Neutrophil (primary cell): ENCODE data around the gene TMEM74B.

Experiments
- H3K27ac ChIP-seq: fragments of 200-600 bp; sonication (generic); 2 replicates; pipeline ENCODE4 v1.5.1; 2016; ENCODE audit warnings: mild to moderate bottlenecking, moderate library complexity
- H3K27me3 ChIP-seq: fragments of 200-600 bp; sonication (generic); 2 replicates; pipeline ENCODE4 v1.6.0; 2016; ENCODE audit warnings: mild to moderate bottlenecking
- H3K36me3 ChIP-seq: fragments of 200-600 bp; sonication (generic); 2 replicates; pipeline ENCODE4 v1.5.1; 2017
- H3K4me1 ChIP-seq, 2 experiments: fragments of 200-600 bp in 1 of 2; sonication (generic) in 1 of 2; 1 replicate in 1 of 2; 2 replicates in 1 of 2; pipeline versions ENCODE4 v1.5.1 to v1.6.1; 2013 to 2016; ENCODE audit warnings: low read depth in 1 of 2, low read length in 1 of 2, mild to moderate bottlenecking in 1 of 2, moderate library complexity in 1 of 2; ENCODE audit not compliant: control insufficient read depth in 1 of 2, insufficient read depth in 1 of 2
- H3K4me3 ChIP-seq, 2 experiments: fragments of 200-600 bp in 1 of 2; sonication (generic) in 1 of 2; 1 replicate in 1 of 2; 2 replicates in 1 of 2; pipeline ENCODE4 v1.5.1; 2013 to 2016; ENCODE audit warnings: low read depth in 1 of 2, low read length in 1 of 2, mild to moderate bottlenecking in 1 of 2, moderate library complexity in 1 of 2
- H3K9me3 ChIP-seq: fragments of 200-600 bp; sonication (generic); 2 replicates; pipeline ENCODE4 v1.5.1; 2016
- TF ChIP-seq, protein P1 (sequence below): fragments of 200-600 bp; sonication (generic); IDR thresholded peaks from 2 replicates; pipeline ENCODE4 v1.5.1; 2016; ENCODE audit warnings: antibody characterized with exemption

The TMEM74B gene

DNA sequence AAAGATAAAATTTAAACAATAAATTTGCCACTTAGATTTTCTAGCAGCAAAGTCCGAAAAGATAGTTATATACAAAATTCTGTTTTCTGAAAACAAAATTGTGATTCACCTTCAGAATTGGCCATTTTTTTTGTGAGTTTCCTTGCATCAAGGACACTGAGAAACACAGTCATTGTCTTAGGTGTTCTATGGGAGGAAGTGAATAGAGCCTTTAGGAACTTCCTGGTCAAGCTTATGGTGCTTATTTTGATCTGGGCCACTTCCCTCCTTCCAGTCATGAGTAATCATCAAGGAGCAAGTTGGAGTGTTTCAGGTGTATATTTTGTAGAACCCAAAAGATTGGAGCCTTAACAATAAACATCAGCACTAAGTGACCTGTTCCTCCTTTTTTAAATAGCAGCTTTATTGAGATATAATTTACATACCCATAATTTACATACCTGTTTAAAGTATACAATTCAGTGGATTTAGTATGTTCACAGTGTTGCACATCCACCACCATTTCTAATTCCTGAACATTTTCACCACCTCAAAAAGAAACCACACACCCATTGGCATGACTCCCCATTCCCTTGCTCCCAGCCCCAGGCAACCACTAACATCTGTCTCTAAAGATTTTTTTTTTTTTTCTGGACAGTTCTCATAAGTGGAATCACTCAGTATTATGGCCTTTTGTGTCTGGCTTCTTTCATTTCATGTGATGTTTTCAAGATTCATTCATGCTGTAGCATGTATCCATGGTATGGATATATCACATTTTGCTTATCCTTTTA lies 17.6 kb downstream of the TMEM74B start:
- TF ChIP-seq, protein P1, sequence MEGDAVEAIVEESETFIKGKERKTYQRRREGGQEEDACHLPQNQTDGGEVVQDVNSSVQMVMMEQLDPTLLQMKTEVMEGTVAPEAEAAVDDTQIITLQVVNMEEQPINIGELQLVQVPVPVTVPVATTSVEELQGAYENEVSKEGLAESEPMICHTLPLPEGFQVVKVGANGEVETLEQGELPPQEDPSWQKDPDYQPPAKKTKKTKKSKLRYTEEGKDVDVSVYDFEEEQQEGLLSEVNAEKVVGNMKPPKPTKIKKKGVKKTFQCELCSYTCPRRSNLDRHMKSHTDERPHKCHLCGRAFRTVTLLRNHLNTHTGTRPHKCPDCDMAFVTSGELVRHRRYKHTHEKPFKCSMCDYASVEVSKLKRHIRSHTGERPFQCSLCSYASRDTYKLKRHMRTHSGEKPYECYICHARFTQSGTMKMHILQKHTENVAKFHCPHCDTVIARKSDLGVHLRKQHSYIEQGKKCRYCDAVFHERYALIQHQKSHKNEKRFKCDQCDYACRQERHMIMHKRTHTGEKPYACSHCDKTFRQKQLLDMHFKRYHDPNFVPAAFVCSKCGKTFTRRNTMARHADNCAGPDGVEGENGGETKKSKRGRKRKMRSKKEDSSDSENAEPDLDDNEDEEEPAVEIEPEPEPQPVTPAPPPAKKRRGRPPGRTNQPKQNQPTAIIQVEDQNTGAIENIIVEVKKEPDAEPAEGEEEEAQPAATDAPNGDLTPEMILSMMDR, result no peak
- H3K36me3 ChIP-seq, result peaks cover 99% of the 10 kb centered on the region

DNA sequence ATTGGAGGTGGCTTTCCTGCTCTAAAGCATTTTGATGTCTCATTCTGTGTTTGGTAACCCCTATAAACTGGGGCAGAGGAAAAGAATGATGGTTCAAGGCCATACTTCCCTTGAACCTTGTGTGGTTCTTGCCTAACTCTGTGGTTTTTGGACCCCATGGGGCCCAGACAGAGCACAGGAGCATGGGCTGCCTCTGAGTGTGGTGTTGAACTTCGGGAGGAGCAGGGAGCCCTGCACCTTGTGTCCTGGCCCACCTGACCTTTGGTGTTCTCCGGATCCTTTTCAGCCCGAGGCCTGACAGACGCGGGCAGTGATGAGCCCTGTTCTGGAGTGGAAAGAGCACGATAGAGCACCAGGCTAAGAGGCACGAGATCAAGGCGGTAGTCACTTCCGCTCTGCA lies 18.8 kb downstream of the TMEM74B start:
- Histone ChIP-seq H3K27ac (no peak overlapping the region), H3K27me3 (no peaks in the 10 kb centered on the region), H3K36me3 (peaks cover 97% of the 10 kb centered on the region), H3K4me1 (peaks cover 0 to 3% of the 10 kb centered on the region in 2 experiments), H3K9me3 (no peaks in the 10 kb centered on the region), H3K4me3 (no peak overlapping the region)
- TF ChIP-seq, protein P1, result no peak

More for the DNA sequence above, 17.6 kb downstream of the TMEM74B start:
- no peaks in the 10 kb centered on the region for H3K27me3 ChIP-seq
- peaks cover 0 to 3% of the 10 kb centered on the region in 2 experiments for H3K4me1 ChIP-seq
- H3K27ac ChIP-seq, result no peak overlapping the region
- H3K9me3 ChIP-seq, result no peaks in the 10 kb centered on the region
- H3K4me3 ChIP-seq, result no peak overlapping the region

DNA sequence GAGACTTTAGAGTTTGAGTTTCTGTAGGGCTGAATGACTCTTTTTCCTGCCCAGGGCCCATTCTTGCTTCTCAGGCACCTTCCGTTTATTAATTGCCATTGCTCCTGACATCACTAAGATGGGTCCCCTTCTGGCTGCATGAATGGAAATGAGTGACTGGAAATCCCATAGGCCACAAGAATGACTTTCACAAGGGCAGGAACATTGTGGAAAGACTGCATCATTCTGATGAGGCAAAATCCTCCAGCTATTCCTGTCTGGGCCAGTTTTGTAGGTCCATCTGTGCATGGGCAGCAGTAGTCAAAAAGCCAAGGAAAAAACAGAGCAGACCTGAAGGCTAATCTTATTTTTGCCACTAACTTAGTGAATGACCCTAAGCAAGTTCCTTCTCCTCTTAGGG lies 19.3 kb downstream of the TMEM74B start:
- H3K4me3 ChIP-seq, result no peak overlapping the region
- H3K27ac ChIP-seq, result no peak overlapping the region
- no peaks in the 10 kb centered on the region for H3K27me3 ChIP-seq
- H3K4me1 ChIP-seq, result peaks cover 0 to 3% of the 10 kb centered on the region in 2 experiments
- TF ChIP-seq, protein P1, result no peak
- H3K36me3 ChIP-seq, result peaks cover 97% of the 10 kb centered on the region
- no peaks in the 10 kb centered on the region for H3K9me3 ChIP-seq

DNA sequence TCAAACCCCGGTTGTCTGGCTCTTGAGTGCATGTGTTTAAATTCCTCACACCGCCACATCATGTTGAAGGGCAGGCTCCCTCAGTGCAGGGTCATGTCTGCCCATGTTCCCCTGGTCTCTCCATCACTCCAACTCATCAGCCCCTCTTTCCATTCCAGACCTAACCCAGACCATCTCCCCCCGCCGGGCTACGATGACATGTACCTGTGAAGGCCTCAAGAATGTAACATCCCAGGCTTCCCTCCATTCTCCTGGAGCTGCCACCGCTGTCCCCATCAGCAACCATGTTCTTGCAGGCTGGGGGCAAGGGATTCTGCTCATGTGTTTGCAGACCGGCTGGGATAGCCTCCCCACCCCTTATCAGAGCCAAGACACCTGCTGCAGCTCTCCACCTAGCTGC lies 19.9 kb downstream of the TMEM74B start:
- Histone ChIP-seq H3K27ac (no peak overlapping the region), H3K9me3 (no peaks in the 10 kb centered on the region), H3K36me3 (peaks cover 97% of the 10 kb centered on the region), H3K27me3 (no peaks in the 10 kb centered on the region), H3K4me3 (no peak overlapping the region), H3K4me1 (peaks cover 0 to 3% of the 10 kb centered on the region in 2 experiments)
- TF ChIP-seq, protein P1, result no peak

DNA sequence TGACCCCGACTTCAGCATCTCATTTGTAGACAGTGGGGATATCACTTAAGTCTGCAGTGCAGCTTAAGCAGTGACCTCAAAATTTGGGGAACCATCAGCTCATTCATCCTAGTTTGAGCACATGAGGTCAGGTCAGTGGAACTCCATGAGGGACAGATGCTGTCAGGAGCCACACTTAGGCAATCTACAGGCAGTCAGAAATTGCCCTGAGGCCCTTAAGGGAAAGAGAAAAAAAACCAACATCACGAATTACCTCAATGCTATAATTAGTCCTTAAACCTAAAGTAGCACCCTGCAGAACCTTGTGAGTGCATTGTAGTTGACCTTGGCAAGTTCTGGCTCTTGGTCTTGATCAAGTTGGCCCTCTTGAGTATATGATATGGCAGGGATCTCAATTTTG lies 21.1 kb downstream of the TMEM74B start:
- no peak overlapping the region for H3K4me3 ChIP-seq
- TF ChIP-seq, protein P1, result no peak
- no peak overlapping the region for H3K27ac ChIP-seq
- H3K4me1 ChIP-seq, result peaks cover 0 to 3% of the 10 kb centered on the region in 2 experiments
- H3K9me3 ChIP-seq, result no peaks in the 10 kb centered on the region
- peaks cover 89% of the 10 kb centered on the region for H3K36me3 ChIP-seq
- no peaks in the 10 kb centered on the region for H3K27me3 ChIP-seq
